GM12891 (cell line): ENCODE data around the gene FAM156B.

Source experiments
- POLR2A ChIP-seq: IDR thresholded peaks from 2 replicates; pipeline ENCODE4 v1.6.1; 2011; ENCODE audit warnings: low read depth, low read length, control low read depth
- TAF1 ChIP-seq: IDR thresholded peaks from 2 replicates; pipeline ENCODE4 v1.6.1; 2011; ENCODE audit warnings: low read depth, low read length, control low read depth

GRCh38 chrX:52874661-52875060 lies 22.5 kb upstream of the FAM156B start:
- TF ChIP-seq TAF1 (no peak), POLR2A (no peak)
